ENCODE results near the gene ZRSR2.
"Not testable (repeated sequence)": the region's sequence is repeated elsewhere in the genome, so short reads cannot be mapped to it uniquely, and the experiment has no call there.

Gene ZRSR2, protein sequence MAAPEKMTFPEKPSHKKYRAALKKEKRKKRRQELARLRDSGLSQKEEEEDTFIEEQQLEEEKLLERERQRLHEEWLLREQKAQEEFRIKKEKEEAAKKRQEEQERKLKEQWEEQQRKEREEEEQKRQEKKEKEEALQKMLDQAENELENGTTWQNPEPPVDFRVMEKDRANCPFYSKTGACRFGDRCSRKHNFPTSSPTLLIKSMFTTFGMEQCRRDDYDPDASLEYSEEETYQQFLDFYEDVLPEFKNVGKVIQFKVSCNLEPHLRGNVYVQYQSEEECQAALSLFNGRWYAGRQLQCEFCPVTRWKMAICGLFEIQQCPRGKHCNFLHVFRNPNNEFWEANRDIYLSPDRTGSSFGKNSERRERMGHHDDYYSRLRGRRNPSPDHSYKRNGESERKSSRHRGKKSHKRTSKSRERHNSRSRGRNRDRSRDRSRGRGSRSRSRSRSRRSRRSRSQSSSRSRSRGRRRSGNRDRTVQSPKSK

DNA sequence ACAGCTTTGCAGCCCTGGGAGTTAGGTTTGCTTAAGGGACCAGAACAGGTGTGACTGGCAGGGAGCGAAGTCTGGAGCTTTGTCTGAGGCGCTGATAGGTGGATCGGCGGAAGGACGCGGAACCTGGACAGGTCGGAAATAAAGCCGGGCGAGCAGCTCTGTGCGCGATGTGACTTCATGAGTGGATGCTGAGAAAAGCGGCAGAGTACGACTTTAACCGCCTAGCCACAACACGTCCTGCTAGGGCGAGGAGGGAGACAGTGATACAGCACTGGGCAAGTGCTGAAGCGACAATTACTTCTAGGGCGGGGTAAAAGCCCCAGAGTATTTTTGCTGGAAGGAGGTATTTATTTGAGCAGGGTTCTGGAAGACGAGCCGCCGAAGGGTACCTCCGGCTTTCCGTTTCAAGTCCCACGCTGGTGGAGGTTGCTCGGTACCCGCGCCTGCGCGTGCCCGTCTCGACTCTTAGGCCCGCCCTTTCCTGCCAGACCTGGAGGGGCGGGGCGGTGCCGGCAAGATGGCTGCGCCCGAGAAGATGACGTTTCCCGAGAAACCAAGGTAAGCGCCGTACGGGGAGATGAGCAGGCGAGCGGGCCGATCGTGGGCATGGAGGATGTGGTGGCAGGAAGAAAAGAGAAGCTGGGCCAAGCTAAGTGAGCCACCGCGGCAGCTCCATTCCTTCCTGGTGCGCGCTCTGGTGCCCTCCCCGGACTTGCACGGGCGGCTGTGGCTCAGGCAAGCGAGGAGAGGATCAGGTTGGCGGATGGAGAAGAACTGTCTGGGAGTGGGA lies at the start of gene ZRSR2:
TSS of gene ZRSR2 (plus strand) at position 506 of the 790 bp plus-strand sequence. CDS start at position 518, 12 bp downstream.
- DNase-seq (ENCODE audit: low read depth), result peak; percentile 70

DNA sequence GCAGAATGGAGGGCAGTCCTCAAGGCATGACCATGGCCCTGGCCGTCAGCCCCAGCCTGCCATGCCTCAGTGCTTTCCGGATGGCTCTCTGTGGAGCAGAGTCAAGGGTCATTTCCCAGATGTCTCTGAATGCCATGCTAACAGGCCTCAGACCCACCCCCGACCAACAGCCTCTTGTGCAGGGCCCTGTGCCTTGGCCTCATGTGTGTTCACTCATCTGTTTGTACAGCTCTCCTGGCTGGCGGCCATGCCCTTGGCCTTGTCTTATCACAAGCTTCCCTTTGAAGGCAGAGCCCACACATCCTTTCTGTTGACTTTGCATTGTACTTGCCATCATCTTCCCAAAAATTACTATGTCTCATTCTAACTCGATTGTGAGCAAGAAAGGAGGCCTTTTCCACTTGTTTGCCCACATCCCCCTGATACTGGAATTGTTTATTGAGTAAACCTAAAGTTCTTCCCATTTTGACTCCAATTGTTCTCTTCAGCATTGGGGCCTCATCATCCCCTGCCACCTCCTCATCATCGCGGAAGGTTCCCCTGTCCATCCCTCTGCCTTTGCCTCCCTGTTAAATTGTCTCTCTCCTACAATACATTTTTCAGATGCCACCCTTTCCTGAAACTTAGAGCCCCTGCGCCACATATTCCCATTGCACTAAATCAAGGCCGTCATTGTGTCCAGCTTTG lies 46.0 kb upstream of the ZRSR2 start:
- peak; percentile 41 for DNase-seq (ENCODE audit: low read depth)

DNA sequence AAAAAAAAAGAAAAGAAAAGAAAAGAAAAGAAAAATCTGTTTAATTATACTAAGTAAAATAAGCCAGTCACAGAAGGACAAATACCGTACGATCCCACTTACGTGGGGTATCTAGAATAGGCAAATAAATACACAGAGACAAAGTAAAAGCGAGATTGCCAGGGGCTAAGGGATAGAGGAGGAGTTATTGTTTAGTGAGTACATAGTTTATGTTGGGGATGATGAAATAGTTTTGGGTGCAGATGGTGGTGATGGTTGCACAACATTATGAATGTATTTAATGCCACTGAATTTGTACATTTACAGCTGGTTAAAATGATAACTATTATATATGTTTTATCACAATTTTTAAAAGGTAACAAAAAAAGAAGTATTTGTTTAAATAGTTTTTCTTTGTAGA lies 45.1 kb upstream of the ZRSR2 start:
- DNase-seq (ENCODE audit: low read depth), result peak; percentile 63

DNA sequence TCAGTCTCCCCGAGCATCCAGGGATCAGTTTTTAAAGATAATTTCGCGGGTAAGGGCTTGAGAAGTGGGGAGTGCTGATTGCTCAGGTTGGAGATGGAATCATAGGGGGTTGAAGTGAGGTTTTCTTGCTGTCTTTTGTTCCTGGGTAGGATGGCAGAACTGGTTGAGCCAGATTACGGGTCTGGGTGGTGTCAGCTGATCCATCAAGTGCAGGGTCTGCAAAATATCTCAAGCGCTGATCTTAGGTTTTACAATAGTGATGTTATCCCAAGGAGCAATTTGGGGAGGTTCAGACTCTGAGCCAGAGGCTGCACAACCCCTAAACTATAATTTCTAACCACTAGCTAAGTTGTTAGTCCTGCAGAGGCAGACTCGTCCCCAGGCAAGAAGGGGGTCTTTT lies 43.6 kb upstream of the ZRSR2 start:
- DNase-seq (ENCODE audit: low read depth), result not testable (repeated sequence)

DNA sequence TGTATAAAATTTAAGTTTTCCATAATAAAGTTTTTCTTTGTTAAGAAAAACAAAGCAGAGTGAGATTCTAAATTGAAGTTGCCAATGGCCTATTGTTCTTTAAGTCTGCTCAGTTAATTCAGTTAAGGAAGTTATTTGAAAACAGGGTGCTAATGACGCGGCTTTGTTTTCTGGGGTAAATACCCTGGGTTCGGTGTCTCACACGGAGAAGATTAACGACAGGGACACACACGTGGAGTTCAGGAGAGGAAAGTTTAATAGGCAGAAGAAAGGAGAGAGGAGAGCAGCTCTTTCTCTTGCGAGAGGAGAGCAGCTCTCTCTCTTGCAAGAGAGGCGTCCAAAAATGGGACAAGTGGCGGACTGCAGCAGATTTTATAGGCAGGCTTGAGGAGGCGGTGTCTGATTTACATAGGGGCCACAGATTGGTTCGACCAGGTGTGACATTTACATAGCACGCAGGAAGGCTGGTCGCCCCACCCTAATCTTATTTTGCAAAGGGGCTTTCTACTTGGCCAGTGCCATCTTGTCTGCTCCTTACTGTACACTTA lies 42.6 kb upstream of the ZRSR2 start:
- DNase-seq (ENCODE audit: low read depth), result no peak

DNA sequence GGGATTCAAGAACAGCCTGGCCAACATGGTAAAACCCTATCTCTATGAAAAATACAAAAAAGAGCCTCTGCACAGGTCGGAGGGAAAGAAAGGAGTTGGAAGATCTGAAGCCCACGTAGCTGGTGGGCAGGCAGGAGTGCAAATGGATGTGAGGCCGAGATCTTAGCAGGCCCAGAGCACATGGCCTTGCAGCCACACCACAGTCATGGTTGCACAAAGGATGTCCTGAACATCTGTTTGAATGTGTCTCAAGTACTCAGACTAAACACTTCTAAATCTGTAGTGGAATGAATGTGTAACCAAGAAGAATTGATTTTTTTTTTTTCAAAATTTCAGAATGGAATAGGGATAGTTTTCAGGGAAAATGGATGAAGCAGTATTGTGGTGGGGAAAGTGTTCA lies 41.4 kb upstream of the ZRSR2 start:
- no peak for DNase-seq (ENCODE audit: low read depth)

DNA sequence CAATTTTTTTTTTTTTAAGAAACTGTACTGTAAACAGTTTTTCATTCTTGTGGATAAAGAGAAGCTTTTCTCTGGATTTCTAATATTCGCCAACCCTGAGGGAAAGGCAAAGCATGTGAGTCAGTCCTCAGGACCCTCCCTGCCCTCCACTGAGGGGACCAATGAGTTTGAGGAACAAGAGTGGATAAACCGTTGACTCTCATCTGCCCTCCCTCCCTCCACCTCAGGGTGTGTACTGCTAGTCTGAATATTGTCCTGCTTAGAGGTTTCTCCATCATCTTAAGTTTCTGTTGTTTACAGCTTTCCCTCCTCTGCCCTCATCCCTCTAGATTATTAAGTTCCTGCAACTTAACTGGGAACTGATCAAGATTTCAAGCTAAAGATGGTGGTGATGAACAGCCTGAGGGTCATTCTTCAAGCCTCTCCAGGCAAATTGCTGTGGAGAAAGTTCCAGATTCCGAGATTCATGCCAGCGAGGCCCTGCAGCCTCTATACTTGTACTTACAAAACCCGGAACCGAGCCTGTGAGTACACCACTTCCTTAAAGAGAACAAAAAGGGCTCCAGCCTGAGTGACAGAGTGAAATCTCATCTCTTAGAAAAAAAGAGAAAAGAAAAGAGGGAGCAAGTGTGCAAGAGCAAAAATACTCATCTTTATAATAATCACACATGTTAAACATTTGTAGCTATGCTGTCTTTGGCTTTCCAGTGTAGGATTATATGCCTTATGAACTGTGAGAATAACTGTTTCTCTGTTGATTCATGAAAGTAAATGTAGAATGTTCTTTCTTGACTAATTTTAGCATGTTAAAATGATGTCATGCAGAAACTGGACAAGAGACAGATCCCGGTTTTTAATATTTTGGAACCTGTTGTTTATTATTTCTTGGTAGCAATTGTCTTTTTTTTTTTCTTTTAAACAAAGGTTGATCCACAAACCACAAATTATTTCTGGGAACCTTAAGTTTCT lies 40.4 kb upstream of the ZRSR2 start:
- DNase-seq (ENCODE audit: low read depth), result no peak

DNA sequence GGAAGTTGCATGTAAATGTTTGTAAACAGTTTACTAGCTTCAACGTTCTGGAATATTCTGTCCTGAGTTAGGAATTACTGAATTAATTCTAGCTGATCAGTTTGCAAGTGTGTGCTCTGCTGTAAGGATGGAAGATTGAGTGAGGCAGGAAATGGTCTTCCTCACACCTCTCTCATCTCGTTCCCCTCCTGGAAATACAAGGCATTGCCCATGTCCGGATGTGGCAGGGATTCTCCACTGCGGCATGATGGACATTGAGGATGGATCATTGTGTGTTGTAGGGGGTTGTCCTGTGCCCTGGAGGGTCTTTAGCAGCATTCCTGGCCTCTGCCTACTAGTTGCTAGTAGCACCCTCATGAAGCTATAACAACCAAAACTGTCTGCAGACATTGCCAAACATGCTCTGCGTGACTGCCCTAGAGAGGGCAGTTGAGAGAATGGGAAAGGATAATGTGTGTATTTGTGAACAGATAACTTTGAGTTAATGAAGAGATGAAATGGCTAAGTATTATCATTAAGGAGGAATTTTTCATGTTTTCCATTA lies 39.6 kb upstream of the ZRSR2 start:
- DNase-seq (ENCODE audit: low read depth), result no peak

DNA sequence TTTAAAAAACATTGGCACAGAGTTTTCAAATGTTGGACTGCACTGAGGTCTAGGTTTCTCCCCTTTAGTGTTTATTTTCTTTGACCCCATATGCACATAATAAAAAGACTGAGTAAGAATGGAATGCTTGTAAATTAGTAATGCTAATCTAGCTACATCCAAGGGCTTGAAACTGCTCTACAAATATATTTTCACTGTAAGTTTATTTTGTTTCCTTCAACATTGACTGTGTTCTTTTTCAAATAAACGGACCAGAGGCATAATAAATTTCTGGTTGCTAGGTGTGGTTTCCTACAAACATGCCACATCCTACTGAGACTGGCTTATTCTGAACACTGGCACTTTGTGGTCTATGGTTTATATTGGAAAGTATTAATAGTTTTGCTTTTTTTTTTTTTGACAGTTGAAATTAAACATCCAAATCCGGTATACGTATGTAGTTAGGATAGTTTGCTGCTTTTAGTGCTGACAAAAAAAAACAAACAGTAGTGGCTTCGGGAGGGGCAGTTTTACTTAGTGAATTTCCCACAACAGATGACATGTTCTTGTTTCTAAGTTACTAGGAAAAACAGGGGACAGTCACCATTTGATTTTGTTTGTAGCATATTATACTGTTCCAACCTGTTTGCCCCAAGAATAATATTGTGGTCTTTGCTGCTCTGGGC lies 39.0 kb upstream of the ZRSR2 start:
- no peak for DNase-seq (ENCODE audit: low read depth)

DNA sequence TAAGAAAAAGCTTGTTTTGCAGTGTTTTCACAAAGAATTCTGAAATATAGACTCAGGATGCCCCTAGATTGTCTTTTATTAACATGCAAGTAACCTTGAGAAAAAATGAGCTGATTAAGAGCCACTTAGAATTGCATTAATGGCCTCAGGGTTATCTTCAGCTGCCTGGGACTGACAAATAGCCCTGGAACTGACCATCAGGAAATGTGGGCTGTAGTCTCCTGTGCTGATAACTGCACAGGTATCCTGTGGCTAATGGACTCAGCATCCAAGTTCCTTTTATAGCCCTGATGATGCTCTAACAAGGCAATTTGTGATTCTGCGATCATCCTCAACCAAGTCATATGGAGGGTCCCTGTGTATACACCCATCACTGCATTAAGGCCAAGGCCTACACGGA lies 35.2 kb upstream of the ZRSR2 start:
- DNase-seq (ENCODE audit: low read depth), result no peak

DNA sequence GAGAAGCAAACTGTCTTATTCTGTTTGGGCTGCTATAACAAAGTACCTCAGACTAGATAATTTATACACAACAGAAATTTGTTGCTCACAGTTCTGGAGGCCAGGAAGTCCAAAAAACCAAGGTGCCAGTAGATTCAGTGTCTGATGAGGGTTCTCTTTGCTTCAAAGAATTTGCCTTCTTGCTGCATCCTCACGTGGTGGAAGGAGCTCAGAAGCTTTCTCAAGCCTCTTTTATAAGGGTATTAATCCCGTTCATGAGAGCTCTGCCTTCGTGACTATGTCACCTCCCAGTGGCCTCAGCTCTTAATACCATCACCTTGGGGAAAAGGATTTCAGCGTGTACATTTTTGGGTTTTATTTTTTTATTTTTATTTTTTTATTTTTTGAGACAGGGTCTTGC lies 32.1 kb upstream of the ZRSR2 start:
- no peak for DNase-seq (ENCODE audit: low read depth)

DNA sequence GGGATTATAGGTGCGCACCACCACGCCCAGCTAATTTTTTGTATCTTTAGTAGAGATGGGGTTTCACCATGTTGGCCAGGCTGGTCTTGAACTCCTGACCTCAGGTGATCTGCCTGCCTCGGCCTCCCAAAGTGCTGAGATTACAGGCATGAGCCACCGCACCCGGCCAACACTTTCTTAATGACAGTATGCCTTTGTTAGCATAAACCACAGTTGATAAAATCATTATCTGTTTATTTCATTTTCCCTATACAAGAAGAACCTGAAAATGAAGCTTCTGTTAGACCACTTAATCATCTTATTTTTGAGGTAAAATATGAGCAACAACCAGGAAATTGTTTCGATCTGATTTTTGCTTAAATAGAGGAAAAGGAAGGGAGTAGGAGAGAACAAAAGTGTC lies 30.4 kb upstream of the ZRSR2 start:
- not testable (repeated sequence) for DNase-seq (ENCODE audit: low read depth)

DNA sequence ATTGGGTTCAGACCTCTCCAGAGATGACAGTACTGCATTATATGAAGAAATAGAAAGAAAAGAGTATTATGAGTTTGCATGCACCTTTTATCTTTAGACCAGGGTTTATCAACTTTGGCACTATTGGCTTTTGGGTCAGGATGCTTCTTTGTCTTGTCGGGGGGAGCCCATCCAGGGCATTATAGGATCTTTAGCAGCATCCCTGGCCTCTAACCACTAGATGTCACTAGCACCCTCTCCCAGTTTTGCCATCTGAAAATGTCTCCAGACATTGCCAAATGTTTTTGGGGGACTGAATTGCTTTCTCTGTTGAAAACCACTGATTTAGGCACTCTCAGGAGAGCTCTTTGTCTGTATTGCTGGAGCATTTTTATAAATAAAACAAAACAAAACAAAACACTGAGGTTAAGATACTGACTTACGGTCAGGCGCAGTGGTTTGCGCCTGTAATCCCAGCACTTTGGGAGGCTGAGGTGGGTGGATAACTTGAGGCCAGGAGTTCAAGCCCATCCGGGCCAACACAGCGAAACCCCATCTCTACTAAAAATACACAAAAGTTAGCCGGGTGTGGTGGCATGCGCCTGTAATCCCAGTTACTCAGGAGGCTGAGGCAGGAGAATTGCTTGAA lies 28.6 kb upstream of the ZRSR2 start:
- peak; percentile 9 for DNase-seq (ENCODE audit: low read depth)

DNA sequence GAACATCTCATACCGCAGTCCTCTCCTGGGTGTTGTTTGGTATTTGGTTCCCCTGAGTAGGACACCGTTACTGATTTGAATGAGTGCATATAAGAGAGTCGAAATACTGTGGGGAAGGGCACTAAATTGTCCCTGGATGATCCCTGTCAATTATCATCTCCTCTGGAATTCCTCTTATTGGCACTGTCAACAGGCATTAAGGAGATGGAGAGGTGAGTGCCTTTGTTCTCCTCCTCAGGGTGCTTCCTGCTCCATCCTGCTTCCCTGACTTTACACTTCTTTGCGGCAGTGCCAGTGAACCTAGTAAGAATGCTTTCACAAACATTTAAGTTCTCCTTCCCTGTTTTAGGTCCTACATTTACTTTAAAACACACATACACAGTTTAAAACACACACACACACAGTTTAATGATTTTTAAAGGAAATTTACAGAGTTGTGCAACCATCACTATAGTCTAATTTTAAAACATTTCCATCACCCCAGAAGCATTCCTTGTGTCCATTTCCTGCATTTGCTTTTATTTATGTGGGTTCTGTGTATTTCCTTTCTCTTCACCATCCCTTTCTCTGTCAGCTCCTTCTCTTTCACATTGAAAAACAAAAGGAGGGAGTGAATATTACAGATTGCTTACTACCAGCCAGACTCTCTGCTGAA lies 20.9 kb upstream of the ZRSR2 start:
- peak; percentile 6 for DNase-seq (ENCODE audit: low read depth)

DNA sequence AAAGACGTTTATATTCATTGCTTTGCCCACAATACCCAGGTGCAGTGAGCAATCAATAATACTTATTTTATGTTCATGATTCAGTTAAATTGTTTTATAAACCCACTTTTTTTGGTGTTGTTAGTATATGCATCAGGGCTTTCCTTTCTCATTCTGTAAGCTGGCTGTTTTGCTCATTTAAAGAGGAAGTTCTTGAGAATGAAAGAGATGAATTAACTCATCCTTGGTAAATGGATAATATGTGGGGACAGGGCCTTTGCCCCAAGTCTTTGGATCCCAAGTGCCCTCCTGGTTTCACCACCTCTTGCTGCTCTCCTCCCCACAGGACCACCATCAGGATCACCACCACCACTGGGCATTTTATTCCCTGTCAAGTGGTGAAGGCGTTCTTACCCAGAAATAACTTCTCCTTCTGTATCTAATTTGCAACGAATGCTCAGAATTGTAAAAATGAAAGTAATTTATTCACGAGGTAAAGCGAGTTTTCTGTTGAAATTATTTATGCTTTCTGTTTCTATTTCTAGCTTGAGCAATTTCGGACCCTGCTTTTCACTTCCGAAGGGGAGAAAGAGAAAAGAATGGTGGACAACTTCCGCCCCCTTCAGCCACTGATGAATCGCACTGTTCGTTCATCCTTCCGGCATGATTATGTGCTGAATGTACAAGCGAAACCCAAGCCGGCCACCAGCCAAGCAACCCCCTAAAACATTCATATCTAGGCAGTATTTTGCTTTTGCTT lies 8.2 kb upstream of the ZRSR2 start:
- no peak for DNase-seq (ENCODE audit: low read depth)

DNA sequence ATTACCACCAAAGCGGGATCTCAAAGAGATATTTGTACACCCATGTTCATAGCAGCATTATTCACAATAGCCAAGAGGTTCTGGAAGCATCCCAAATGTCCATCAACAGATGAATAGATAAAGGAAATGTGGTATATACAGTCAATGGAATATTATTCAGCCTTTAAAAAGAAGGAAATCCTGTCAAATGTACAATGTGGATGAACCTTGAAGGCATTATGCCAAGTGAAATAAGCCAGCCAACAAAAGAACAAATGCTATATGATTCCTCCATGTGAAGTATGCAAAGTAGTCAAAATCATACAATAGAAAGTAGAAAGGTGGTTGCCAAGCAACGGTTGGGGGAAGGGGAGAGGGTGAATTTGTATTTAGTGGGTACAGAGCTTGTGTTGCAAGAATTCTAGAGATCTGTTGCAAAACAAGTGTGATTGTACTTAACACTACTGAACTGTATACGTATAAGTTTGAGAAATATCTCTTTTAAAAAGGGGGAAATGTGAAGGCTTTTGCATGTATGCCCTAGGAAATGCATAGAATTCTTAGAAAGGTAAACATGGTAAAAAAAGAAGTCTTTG lies 5.0 kb upstream of the ZRSR2 start:
- no peak for DNase-seq (ENCODE audit: low read depth)

DNA sequence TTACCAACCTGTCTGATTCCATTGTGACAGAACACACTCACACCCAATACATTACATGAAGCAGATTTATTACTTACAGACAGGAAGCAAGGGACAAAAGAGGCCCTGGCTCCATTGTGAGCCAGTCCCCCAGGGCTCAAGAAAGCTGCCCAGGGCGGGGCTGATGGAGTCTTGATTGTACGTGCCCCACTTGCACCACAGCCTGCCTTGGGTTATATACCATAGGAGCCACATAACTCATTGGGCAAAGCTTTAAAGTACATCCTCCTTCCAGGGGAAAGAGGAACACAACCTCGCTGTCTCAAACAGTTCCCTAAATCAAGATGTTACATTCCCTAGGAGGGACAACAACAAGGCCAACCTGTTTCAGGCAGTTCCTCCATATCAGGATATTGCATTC lies 3.4 kb upstream of the ZRSR2 start:
- no peak for DNase-seq (ENCODE audit: low read depth)

DNA sequence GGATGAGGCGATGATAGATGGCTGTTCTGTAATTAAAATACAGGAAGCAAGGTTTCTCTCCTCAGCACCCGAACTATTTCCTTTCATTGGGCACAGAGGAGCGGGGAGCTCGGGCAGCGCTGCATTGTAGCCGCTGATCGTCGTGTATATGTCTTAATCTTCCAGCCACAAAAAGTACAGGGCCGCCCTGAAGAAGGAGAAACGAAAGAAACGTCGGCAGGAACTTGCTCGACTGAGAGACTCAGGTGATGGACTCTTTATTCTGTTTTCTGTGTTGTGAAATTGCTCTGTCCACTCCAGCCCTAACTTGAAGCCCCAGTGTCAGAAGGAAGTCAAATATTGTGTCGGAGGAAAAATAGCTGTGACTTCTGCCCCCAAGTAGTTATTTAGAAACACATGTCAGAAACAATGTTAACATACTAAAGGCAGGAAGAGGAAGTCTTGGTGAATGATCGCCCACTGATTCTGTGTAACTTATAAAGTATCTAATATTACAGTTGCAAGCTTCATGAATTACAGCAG lies 546 bp downstream of the ZRSR2 start:
- DNase-seq (ENCODE audit: low read depth), result peak; percentile 2

All from amniotic epithelial cell (primary cell).